WTC11 (cell line): ENCODE results near the gene MBP. TPM values are rescaled to one million over a fixed set of nuclear protein-coding genes. Genes with fewer than 3 reads are reported as not detected.

ENCODE experiments used
- ATAC-seq: fragments of 200-7000 bp; cut with Tn5 transposase; 2 replicates; pipeline ENCODE4 v1.10.0; 2021; ENCODE audit warnings: mild to moderate bottlenecking, moderate library complexity
- CTCF ChIA-PET: fragments of 300-600 bp; sonication (Branson Sonifier 250); formaldehyde crosslinking; loops from one replicate; lab custom pipeline; 2021; ENCODE audit warnings: antibody characterized with exemption; lab: Charles Lee
- POLR2A ChIA-PET: fragments of 350-600 bp; sonication (Branson Sonifier 250); formaldehyde crosslinking; loops from one replicate; lab custom pipeline; 2021; ENCODE audit warnings: antibody characterized with exemption; lab: Charles Lee
- DNase-seq: peaks from one replicate; pipeline ENCODE4 v3.0.0; 2021; ENCODE audit warnings: low spot score
- H3K27ac Mint-ChIP-seq: 2 replicates; pipeline ENCODE4 v1.8.0; 2021; ENCODE audit warnings: mixed read lengths
- H3K27me3 Mint-ChIP-seq: 2 replicates; pipeline ENCODE4 v1.8.0; 2021; ENCODE audit warnings: low read depth, mild to moderate bottlenecking, moderate library complexity, mixed read lengths
- H3K36me3 Mint-ChIP-seq: 2 replicates; pipeline ENCODE4 v1.8.0; 2021; ENCODE audit warnings: mixed read lengths
- H3K4me1 Mint-ChIP-seq: 2 replicates; pipeline ENCODE4 v1.8.0; 2022; ENCODE audit warnings: mixed read lengths
- H3K4me3 Mint-ChIP-seq: 2 replicates; pipeline ENCODE4 v1.8.0; 2021; ENCODE audit warnings: mild to moderate bottlenecking, moderate library complexity, mixed read lengths
- H3K9me3 Mint-ChIP-seq: 2 replicates; pipeline ENCODE4 v1.8.0; 2021; ENCODE audit warnings: mixed read lengths
- CREB1 ChIP-seq: sonication (generic); formaldehyde crosslinking; IDR thresholded peaks from 2 replicates; pipeline ENCODE4 v1.8.0; 2023; ENCODE audit warnings: mild to moderate bottlenecking, missing genetic modification reagents
- ESRRA ChIP-seq: sonication (generic); formaldehyde crosslinking; IDR thresholded peaks from 2 replicates; pipeline ENCODE4 v1.8.1; 2022; ENCODE audit warnings: mild to moderate bottlenecking, missing genetic modification reagents, borderline replicate concordance
- ETV6 ChIP-seq: sonication (generic); formaldehyde crosslinking; IDR thresholded peaks from 2 replicates; pipeline ENCODE4 v1.8.1; 2022; ENCODE audit warnings: mild to moderate bottlenecking, missing genetic modification reagents
- JAZF1 ChIP-seq: fragments of 250-450 bp; sonication (Bioruptor Pico); IDR thresholded peaks from 2 replicates; pipeline ENCODE4 v1.9.0; 2021; ENCODE audit warnings: moderate library complexity, mild to moderate bottlenecking, inconsistent platforms
- NFYB ChIP-seq: sonication (generic); formaldehyde crosslinking; conservative IDR thresholded peaks from 2 replicates; pipeline ENCODE4 v1.8.0; 2022; ENCODE audit warnings: low read depth, missing genetic modification reagents
- OVOL2 ChIP-seq: fragments of 250-450 bp; sonication (Bioruptor Pico); IDR thresholded peaks from 2 replicates; pipeline ENCODE4 v1.9.0; 2021; ENCODE audit warnings: mild to moderate bottlenecking, borderline replicate concordance
- PRRX2 ChIP-seq: fragments of 250-450 bp; sonication (Bioruptor Pico); IDR thresholded peaks from 2 replicates; pipeline ENCODE4 v1.8.0; 2021; ENCODE audit warnings: mild to moderate bottlenecking
- SP1 ChIP-seq: sonication (generic); formaldehyde crosslinking; conservative IDR thresholded peaks from 2 replicates; pipeline ENCODE4 v1.8.1; 2022; ENCODE audit warnings: missing genetic modification reagents
- ZNF232 ChIP-seq: sonication (generic); formaldehyde crosslinking; IDR thresholded peaks from 2 replicates; pipeline ENCODE4 v1.8.0; 2022; ENCODE audit warnings: mild to moderate bottlenecking, missing genetic modification reagents
- ZNF317 ChIP-seq: sonication (generic); formaldehyde crosslinking; IDR thresholded peaks from 2 replicates; pipeline ENCODE4 v1.8.1; 2023; ENCODE audit warnings: low read depth, mild to moderate bottlenecking, moderate library complexity, missing genetic modification reagents, borderline replicate concordance
- total RNA-seq: library from RNA; stranded (reverse); gene quantifications from 3 replicates; pipeline ENCODE4 v1.2.3, GENCODE V29; 2021
- TF ChIP-seq, protein P1 (sequence below): sonication (generic); formaldehyde crosslinking; IDR thresholded peaks from 2 replicates; pipeline ENCODE4 v1.8.1; 2022; ENCODE audit warnings: missing genetic modification reagents, borderline replicate concordance
- TF ChIP-seq, protein P2 (sequence below): sonication (generic); formaldehyde crosslinking; IDR thresholded peaks from 2 replicates; pipeline ENCODE4 v1.8.1; 2023; ENCODE audit warnings: mild to moderate bottlenecking, missing genetic modification reagents
- TF ChIP-seq, protein P3 (sequence below): sonication (generic); formaldehyde crosslinking; IDR thresholded peaks from 2 replicates; pipeline ENCODE4 v1.8.0; 2023; ENCODE audit warnings: missing genetic modification reagents
- TF ChIP-seq, protein P4 (sequence below): sonication (generic); formaldehyde crosslinking; IDR thresholded peaks from 2 replicates; pipeline ENCODE4 v1.8.0; 2022; ENCODE audit warnings: mild to moderate bottlenecking, missing genetic modification reagents
- TF ChIP-seq, protein P5 (sequence below): sonication (generic); formaldehyde crosslinking; IDR thresholded peaks from 2 replicates; pipeline ENCODE4 v1.8.0; 2022; ENCODE audit warnings: mild to moderate bottlenecking, missing genetic modification reagents
- TF ChIP-seq, protein P6 (sequence below): sonication (generic); formaldehyde crosslinking; IDR thresholded peaks from 2 replicates; pipeline ENCODE4 v1.8.1; 2022; ENCODE audit warnings: low read depth, mild to moderate bottlenecking, moderate library complexity, missing genetic modification reagents, borderline replicate concordance
- TF ChIP-seq, protein P7 (sequence below): fragments of 250-450 bp; sonication (Bioruptor Pico); IDR thresholded peaks from 2 replicates; pipeline ENCODE4 v1.9.0; 2021; ENCODE audit warnings: mild to moderate bottlenecking
- TF ChIP-seq, protein P8 (sequence below): sonication (generic); formaldehyde crosslinking; IDR thresholded peaks from 2 replicates; pipeline ENCODE4 v1.8.0; 2022; ENCODE audit warnings: mild to moderate bottlenecking, missing genetic modification reagents
- TF ChIP-seq, protein P9 (sequence below): sonication (generic); formaldehyde crosslinking; IDR thresholded peaks from 2 replicates; pipeline ENCODE4 v1.8.1; 2023; ENCODE audit warnings: mild to moderate bottlenecking, missing genetic modification reagents, borderline replicate concordance

Gene MBP
- total RNA-seq, 1 experiment from 2014 or later: 19.6 TPM

DNA sequence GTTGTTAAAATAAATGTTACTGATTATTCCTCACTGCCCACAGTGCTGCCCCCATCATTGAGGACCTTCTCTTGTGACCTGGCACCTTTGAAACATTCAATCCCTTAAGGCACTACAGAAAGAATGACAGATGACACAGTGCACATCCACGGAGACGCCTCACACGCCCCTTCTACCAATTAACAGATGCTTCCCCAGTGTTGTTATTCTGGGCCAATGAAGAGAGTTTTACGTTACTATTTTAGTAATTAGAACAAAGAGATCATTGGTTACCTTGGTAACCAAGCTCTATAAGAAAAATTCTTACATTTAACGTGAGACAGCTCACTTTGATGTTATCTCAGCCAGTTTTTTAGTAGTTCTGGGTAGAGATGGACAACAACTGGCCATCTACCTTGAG lies 158.2 kb downstream of the MBP start:
- peaks cover 39% of the 10 kb centered on the region for H3K4me1 Mint-ChIP-seq
- no peaks in the 10 kb centered on the region for H3K9me3 Mint-ChIP-seq
- H3K4me3 Mint-ChIP-seq: no peak overlapping the region
- DNase-seq: no peak
- TF ChIP-seq, protein P1, sequence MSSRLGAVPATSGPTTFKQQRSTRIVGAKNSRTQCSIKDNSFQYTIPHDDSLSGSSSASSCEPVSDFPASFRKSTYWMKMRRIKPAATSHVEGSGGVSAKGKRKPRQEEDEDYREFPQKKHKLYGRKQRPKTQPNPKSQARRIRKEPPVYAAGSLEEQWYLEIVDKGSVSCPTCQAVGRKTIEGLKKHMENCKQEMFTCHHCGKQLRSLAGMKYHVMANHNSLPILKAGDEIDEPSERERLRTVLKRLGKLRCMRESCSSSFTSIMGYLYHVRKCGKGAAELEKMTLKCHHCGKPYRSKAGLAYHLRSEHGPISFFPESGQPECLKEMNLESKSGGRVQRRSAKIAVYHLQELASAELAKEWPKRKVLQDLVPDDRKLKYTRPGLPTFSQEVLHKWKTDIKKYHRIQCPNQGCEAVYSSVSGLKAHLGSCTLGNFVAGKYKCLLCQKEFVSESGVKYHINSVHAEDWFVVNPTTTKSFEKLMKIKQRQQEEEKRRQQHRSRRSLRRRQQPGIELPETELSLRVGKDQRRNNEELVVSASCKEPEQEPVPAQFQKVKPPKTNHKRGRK: no peak
- TF ChIP-seq ESRRA: no peak
- no peak for TF ChIP-seq SP1 (CRISPR knock-in tag)
- TF ChIP-seq, protein P2, sequence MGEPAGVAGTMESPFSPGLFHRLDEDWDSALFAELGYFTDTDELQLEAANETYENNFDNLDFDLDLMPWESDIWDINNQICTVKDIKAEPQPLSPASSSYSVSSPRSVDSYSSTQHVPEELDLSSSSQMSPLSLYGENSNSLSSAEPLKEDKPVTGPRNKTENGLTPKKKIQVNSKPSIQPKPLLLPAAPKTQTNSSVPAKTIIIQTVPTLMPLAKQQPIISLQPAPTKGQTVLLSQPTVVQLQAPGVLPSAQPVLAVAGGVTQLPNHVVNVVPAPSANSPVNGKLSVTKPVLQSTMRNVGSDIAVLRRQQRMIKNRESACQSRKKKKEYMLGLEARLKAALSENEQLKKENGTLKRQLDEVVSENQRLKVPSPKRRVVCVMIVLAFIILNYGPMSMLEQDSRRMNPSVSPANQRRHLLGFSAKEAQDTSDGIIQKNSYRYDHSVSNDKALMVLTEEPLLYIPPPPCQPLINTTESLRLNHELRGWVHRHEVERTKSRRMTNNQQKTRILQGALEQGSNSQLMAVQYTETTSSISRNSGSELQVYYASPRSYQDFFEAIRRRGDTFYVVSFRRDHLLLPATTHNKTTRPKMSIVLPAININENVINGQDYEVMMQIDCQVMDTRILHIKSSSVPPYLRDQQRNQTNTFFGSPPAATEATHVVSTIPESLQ: no peak
- no peak for TF ChIP-seq ETV6 (CRISPR knock-in tag)
- TF ChIP-seq, protein P3, sequence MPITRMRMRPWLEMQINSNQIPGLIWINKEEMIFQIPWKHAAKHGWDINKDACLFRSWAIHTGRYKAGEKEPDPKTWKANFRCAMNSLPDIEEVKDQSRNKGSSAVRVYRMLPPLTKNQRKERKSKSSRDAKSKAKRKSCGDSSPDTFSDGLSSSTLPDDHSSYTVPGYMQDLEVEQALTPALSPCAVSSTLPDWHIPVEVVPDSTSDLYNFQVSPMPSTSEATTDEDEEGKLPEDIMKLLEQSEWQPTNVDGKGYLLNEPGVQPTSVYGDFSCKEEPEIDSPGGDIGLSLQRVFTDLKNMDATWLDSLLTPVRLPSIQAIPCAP (CRISPR knock-in tag): no peak
- TF ChIP-seq JAZF1: no peak
- TF ChIP-seq, all 79 proteins: peak for 0
- Mint-ChIP-seq H3K27me3 (no peaks in the 10 kb centered on the region), H3K36me3 (no peaks in the 10 kb centered on the region; the same call in 1 of the 2 replicates), H3K27ac (no peak overlapping the region)
- ATAC-seq: no peak
- ChIA-PET CTCF (no interaction called here), POLR2A (no interaction called here)

DNA sequence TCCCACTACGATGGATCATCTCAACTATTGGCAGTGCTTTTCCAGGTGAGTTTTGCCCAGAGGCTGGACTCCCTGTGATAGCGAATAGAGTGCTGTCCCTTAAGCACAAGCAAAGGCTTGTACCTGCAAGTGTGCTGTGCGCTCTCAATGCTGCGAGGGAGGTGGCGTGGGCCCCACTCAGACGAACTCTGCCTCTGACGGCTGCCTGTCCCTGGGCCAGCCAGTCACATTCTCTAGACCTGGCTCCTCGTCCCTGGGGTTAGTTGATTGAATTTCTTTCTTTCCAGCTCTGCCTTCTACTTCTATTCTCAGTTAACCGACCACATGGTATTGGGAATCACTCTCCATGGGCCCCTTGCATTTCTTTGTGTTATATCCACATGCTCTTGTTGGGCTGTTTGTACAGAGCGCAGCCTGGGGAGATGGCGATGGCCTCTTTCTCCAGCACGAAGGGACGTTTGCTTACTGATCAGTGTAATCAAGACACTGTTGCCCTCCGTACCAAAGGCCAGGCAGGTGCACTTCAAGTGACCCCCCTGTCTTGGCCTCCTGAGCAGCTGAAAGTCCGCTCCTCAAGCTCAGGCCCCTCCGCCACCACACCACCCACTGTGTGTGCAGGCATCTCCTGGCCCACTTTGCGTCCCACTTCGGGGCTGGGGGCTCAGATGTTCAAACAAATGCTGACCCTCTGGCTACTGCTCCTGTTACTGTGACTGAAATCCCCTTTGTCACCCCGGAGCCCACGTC lies 158.9 kb downstream of the MBP start:
- CTCF ChIA-PET: no interaction called here
- Mint-ChIP-seq H3K36me3 (no peaks in the 10 kb centered on the region; the same call in 1 of the 2 replicates), H3K4me1 (peaks cover 45% of the 10 kb centered on the region), H3K4me3 (no peak overlapping the region), H3K27ac (peak overlapping the region; percentile 6), H3K27me3 (no peaks in the 10 kb centered on the region), H3K9me3 (no peaks in the 10 kb centered on the region)
- ATAC-seq: no peak; the same call in 1 of the 2 replicates
- no peak for DNase-seq
- POLR2A ChIA-PET: no interaction called here
- TF ChIP-seq, protein P4, sequence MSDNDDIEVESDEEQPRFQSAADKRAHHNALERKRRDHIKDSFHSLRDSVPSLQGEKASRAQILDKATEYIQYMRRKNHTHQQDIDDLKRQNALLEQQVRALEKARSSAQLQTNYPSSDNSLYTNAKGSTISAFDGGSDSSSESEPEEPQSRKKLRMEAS: no peak
- no peak for TF ChIP-seq OVOL2
- no peak for TF ChIP-seq PRRX2 (CRISPR knock-in tag)
- no peak for TF ChIP-seq CREB1 (CRISPR knock-in tag)
- TF ChIP-seq ZNF232: no peak
- TF ChIP-seq, protein P5, sequence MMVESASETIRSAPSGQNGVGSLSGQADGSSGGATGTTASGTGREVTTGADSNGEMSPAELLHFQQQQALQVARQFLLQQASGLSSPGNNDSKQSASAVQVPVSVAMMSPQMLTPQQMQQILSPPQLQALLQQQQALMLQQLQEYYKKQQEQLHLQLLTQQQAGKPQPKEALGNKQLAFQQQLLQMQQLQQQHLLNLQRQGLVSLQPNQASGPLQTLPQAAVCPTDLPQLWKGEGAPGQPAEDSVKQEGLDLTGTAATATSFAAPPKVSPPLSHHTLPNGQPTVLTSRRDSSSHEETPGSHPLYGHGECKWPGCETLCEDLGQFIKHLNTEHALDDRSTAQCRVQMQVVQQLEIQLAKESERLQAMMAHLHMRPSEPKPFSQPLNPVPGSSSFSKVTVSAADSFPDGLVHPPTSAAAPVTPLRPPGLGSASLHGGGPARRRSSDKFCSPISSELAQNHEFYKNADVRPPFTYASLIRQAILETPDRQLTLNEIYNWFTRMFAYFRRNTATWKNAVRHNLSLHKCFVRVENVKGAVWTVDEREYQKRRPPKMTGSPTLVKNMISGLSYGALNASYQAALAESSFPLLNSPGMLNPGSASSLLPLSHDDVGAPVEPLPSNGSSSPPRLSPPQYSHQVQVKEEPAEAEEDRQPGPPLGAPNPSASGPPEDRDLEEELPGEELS (CRISPR knock-in tag): no peak
- TF ChIP-seq, protein P3 (CRISPR knock-in tag): no peak
- no peak for TF ChIP-seq NFYB (CRISPR knock-in tag)
- TF ChIP-seq, protein P6, sequence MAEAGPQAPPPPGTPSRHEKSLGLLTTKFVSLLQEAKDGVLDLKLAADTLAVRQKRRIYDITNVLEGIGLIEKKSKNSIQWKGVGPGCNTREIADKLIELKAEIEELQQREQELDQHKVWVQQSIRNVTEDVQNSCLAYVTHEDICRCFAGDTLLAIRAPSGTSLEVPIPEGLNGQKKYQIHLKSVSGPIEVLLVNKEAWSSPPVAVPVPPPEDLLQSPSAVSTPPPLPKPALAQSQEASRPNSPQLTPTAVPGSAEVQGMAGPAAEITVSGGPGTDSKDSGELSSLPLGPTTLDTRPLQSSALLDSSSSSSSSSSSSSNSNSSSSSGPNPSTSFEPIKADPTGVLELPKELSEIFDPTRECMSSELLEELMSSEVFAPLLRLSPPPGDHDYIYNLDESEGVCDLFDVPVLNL (CRISPR knock-in tag): no peak
- TF ChIP-seq, protein P7, sequence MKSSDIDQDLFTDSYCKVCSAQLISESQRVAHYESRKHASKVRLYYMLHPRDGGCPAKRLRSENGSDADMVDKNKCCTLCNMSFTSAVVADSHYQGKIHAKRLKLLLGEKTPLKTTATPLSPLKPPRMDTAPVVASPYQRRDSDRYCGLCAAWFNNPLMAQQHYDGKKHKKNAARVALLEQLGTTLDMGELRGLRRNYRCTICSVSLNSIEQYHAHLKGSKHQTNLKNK (CRISPR knock-in tag): no peak
- no peak for TF ChIP-seq ZNF317 (CRISPR knock-in tag)
- TF ChIP-seq, protein P8, sequence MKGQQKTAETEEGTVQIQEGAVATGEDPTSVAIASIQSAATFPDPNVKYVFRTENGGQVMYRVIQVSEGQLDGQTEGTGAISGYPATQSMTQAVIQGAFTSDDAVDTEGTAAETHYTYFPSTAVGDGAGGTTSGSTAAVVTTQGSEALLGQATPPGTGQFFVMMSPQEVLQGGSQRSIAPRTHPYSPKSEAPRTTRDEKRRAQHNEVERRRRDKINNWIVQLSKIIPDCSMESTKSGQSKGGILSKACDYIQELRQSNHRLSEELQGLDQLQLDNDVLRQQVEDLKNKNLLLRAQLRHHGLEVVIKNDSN (CRISPR knock-in tag): no peak
- TF ChIP-seq, protein P9, sequence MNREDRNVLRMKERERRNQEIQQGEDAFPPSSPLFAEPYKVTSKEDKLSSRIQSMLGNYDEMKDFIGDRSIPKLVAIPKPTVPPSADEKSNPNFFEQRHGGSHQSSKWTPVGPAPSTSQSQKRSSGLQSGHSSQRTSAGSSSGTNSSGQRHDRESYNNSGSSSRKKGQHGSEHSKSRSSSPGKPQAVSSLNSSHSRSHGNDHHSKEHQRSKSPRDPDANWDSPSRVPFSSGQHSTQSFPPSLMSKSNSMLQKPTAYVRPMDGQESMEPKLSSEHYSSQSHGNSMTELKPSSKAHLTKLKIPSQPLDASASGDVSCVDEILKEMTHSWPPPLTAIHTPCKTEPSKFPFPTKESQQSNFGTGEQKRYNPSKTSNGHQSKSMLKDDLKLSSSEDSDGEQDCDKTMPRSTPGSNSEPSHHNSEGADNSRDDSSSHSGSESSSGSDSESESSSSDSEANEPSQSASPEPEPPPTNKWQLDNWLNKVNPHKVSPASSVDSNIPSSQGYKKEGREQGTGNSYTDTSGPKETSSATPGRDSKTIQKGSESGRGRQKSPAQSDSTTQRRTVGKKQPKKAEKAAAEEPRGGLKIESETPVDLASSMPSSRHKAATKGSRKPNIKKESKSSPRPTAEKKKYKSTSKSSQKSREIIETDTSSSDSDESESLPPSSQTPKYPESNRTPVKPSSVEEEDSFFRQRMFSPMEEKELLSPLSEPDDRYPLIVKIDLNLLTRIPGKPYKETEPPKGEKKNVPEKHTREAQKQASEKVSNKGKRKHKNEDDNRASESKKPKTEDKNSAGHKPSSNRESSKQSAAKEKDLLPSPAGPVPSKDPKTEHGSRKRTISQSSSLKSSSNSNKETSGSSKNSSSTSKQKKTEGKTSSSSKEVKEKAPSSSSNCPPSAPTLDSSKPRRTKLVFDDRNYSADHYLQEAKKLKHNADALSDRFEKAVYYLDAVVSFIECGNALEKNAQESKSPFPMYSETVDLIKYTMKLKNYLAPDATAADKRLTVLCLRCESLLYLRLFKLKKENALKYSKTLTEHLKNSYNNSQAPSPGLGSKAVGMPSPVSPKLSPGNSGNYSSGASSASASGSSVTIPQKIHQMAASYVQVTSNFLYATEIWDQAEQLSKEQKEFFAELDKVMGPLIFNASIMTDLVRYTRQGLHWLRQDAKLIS (CRISPR knock-in tag): no peak
